WI38 (cell line): Measurements from ENCODE around the gene CRTAC1.

ENCODE experiments used
- H3K4me3 ChIP-seq: 2 replicates; pipeline ENCODE4 v1.5.1; 2011; ENCODE audit warnings: low read depth, mild to moderate bottlenecking, control low read depth, low read length
- TF ChIP-seq, protein P1 (sequence below): IDR thresholded peaks from 2 replicates; pipeline ENCODE4 v1.5.1; 2012; ENCODE audit warnings: low read depth, mild to moderate bottlenecking, control low read depth, low read length

The CRTAC1 gene

DNA sequence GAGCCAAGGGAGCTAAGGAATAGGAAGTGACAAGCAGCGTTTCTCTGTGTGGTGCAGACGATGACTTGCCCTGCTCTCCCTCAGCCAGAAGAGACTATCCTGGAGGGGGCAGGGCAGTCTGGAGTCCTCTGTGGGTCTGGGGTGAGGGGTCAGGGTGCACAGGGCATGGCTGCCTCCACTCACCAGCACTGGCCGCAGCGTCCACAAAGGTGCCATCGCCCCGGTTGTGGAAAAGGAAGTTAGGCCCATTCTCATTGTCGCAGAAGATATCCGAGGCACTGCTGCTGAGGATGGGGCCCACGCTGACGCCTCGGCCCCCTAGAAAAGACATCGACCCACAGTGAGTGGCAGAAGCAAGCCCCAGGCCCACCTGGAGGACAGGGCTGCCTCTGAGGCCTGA is 122.6 kb downstream of the CRTAC1 start:
- H3K4me3 ChIP-seq: no peak overlapping the region
- TF ChIP-seq, protein P1, sequence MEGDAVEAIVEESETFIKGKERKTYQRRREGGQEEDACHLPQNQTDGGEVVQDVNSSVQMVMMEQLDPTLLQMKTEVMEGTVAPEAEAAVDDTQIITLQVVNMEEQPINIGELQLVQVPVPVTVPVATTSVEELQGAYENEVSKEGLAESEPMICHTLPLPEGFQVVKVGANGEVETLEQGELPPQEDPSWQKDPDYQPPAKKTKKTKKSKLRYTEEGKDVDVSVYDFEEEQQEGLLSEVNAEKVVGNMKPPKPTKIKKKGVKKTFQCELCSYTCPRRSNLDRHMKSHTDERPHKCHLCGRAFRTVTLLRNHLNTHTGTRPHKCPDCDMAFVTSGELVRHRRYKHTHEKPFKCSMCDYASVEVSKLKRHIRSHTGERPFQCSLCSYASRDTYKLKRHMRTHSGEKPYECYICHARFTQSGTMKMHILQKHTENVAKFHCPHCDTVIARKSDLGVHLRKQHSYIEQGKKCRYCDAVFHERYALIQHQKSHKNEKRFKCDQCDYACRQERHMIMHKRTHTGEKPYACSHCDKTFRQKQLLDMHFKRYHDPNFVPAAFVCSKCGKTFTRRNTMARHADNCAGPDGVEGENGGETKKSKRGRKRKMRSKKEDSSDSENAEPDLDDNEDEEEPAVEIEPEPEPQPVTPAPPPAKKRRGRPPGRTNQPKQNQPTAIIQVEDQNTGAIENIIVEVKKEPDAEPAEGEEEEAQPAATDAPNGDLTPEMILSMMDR: no peak

DNA sequence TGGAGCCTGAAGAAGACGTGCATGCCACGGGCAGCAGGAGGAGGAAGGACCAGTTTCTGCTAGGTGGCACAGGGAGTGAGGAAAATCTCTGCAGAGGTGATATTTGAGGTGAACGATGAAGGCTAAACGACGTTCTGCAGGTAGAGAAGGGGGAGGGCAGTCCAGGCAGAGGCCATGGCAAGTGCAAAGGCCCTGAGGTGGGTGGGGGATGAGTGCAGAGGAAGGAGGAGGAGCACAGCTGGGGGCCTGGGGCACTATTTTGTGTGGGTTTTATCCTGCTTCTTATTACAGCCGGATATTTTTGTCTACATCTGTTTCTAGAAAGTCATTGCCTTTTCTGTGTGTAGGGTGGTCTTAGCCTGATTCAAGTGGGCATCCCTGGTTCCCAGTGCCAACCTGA is 123.2 kb downstream of the CRTAC1 start:
- H3K4me3 ChIP-seq: no peak overlapping the region
- TF ChIP-seq, protein P1: no peak

DNA sequence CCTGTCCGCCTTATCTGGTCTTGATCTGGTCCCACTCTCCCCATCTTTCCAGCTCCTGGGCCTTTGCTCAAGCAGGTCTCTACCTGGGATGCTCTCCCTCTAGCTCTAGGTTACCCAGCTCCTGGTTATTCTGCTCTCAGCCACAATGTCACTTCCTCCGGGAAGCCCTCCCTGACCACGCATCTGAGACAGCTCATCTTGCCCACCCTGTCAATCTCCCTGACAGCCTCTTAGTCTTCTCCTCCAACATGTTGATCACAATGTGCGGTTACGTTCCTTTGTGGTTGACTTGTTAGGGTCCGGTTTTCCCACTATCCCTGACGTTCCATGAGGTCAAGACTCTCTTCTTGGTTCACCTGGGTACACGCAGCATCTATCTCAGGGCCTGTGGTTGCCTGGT is 125.1 kb downstream of the CRTAC1 start:
- H3K4me3 ChIP-seq: no peak overlapping the region
- TF ChIP-seq, protein P1: no peak

DNA sequence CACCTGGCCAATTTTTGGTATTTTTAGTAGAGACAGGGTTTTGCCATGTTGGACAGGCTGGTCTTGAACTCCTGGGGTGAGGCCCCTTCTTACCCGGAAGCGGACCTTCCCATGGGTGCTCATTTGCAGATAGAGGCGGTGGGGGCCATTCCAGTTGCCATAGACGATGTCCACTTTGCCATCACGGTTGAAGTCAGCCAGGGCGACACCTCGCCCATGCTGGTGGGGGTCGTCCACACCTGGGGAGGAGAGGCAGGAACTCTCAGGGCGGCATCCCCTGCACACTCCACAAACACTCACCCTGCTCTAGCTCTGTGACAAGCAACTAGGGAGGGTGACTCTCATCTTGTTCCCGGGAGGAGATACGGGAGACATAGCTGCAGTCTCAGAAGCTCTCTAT is 125.8 kb downstream of the CRTAC1 start:
- TF ChIP-seq, protein P1: no peak
- no peak overlapping the region for H3K4me3 ChIP-seq

DNA sequence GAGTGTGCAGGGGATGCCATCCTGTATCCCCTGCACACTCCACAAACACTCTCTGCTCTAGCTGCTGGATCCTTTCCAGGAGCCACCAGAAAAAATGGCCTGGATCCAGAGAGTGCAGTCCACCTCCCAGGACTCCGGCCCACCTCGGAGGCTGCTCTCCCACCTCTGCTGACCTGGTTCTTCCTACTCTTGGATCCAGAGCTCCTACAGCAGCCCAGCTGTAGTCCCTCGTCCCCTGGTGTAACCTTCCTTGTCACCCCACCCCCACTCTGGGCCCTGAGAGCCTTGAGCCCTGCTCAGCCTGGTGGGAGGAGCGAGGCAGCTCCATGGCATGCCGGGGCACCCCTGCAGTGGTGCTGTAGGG is 126.4 kb downstream of the CRTAC1 start:
- H3K4me3 ChIP-seq: no peak overlapping the region
- TF ChIP-seq, protein P1: no peak

DNA sequence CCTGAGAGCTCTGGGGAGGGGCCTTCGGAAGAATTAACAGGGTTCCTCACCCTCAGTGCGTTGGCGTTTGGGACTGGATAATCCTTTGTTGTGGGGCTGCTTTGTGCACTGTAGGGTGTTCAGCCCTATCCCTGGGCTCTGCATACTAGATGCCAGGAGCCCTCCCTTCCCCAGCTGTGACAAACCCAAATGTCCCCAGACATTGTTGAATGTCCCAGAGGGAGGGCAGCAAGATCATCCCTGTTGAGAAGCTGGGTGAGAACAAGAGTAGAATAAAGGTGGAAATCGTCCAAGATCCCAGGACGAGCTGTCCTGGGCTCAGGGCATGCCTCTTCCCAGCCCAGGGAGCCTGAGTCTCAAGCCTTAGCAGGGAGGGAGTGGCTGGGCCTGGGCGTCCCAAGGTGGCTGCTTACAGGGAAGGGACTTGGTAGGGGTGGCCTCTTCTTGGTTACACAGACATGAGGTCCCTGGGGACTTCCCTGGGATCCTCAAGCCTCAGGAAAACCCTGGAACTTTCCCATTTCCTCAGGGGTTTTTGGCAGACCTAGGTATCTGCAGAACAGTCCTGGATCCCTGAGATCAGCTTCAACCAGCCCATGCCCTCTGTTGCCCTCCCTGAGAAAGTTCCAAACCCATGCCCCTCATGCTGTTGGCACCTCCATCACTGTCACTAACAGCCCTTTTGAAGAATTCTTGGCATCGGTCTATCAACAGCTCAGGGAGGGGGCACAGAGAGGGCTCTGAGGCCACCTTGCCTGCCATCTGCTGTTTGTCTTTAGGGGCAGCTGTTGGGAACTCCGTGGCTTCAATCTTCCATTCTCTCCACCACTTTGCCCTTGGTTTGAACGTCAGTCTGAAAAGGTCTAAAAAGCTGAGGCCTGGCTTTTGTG is 127.0 kb downstream of the CRTAC1 start:
- no peak overlapping the region for H3K4me3 ChIP-seq
- TF ChIP-seq, protein P1: no peak

DNA sequence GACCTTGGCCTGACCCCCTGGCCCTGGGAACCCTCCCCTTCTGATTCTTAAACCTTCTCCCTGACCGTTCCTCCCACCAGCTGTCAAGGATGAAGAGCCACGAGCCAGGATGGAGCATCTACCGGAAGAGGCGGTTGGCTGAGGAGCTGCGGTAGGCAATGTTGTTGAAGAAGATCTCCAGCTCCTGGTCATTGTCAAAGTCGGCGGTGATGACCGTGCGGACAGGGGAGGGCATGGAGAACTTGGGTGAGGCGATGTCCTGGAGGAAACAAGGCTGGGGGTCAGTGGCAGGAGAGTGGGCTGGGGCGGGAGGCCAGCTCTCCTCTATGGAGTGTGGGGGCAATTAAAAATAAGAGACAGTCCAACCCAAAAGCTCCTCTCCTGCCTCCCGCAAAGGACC is 129.0 kb downstream of the CRTAC1 start:
- no peak overlapping the region for H3K4me3 ChIP-seq
- TF ChIP-seq, protein P1: no peak
